GM12892 (cell line): ENCODE results near the gene ODAPH.

Experiments used
- DNase-seq: peaks from one replicate; pipeline ENCODE4 v3.0.0; 2011; ENCODE audit not compliant: insufficient read length
- FAIRE-seq: peaks from 2 replicates; lab custom pipeline; 2011; peaks lifted over from hg19 to GRCh38; lab: Jason Lieb, UNC
- POLR2A ChIP-seq: IDR thresholded peaks from 2 replicates; pipeline ENCODE4 v1.6.1; 2011; ENCODE audit warnings: low read depth, low read length, control low read depth
- POLR2AphosphoS5 ChIP-seq: IDR thresholded peaks from 2 replicates; pipeline ENCODE4 v1.6.1; 2011; ENCODE audit warnings: low read depth, low read length, control low read depth
- TAF1 ChIP-seq: IDR thresholded peaks from 2 replicates; pipeline ENCODE4 v1.6.1; 2011; ENCODE audit warnings: low read depth, mild to moderate bottlenecking, control low read depth, low read length, borderline replicate concordance

The ODAPH gene

GRCh38 chr4:75549019-75549418 lies 6.8 kb upstream of the ODAPH start:
- no peak for TF ChIP-seq POLR2AphosphoS5
- no peak for TF ChIP-seq TAF1
- no peak for TF ChIP-seq POLR2A
- DNase-seq (no peak), FAIRE-seq (no peak)

GRCh38 chr4:75552452-75552851 lies 3.4 kb upstream of the ODAPH start:
- FAIRE-seq, result no peak
- DNase-seq, result no peak
- TF ChIP-seq POLR2AphosphoS5, result no peak
- no peak for TF ChIP-seq POLR2A
- TF ChIP-seq TAF1, result no peak

- TF ChIP-seq TAF1 (no peak), POLR2A (no peak)
- FAIRE-seq, result no peak
- DNase-seq, result no peak
These were observed 1.8 kb downstream of the ODAPH start for GRCh38 chr4:75557696-75558095.

- no peak for TF ChIP-seq POLR2AphosphoS5
- TF ChIP-seq POLR2A, result no peak
- TF ChIP-seq TAF1, result no peak
- FAIRE-seq (no peak), DNase-seq (no peak)
These were observed 5.9 kb downstream of the ODAPH start for GRCh38 chr4:75561789-75562188.

- DNase-seq (no peak), FAIRE-seq (no peak)
- no peak for TF ChIP-seq POLR2A
- no peak for TF ChIP-seq TAF1
- TF ChIP-seq POLR2AphosphoS5, result no peak
These were observed 8.2 kb downstream of the ODAPH start for GRCh38 chr4:75564023-75564422.

GRCh38 chr4:75565481-75565880 lies 9.6 kb downstream of the ODAPH start:
- DNase-seq, result no peak
- TF ChIP-seq POLR2A, result no peak
- TF ChIP-seq POLR2AphosphoS5, result no peak
- no peak for TF ChIP-seq TAF1
- no peak for FAIRE-seq

GRCh38 chr4:75566911-75567310 lies 11.0 kb downstream of the ODAPH start:
- no peak for TF ChIP-seq POLR2A
- no peak for FAIRE-seq

GRCh38 chr4:75567725-75568124 lies 11.9 kb downstream of the ODAPH start:
- no peak for TF ChIP-seq TAF1
- DNase-seq (no peak), FAIRE-seq (no peak)

More at GRCh38 chr4:75566911-75567310, 11.0 kb downstream of the ODAPH start:
- DNase-seq, result no peak

- DNase-seq (no peak), FAIRE-seq (no peak)
These were observed 28.2 kb downstream of the ODAPH start for GRCh38 chr4:75584067-75584466.

GRCh38 chr4:75593393-75593792 lies 37.5 kb downstream of the ODAPH start:
- no peak for FAIRE-seq
- no peak for DNase-seq

More at GRCh38 chr4:75584067-75584466, 28.2 kb downstream of the ODAPH start:
- TF ChIP-seq POLR2AphosphoS5 (no peak), TAF1 (no peak), POLR2A (no peak)

GRCh38 chr4:75596061-75596460 lies 40.2 kb downstream of the ODAPH start:
- FAIRE-seq, result no peak
- no peak for DNase-seq
- TF ChIP-seq POLR2AphosphoS5 (no peak), TAF1 (no peak), POLR2A (no peak)

More at GRCh38 chr4:75593393-75593792, 37.5 kb downstream of the ODAPH start:
- TF ChIP-seq POLR2AphosphoS5, result no peak
- no peak for TF ChIP-seq POLR2A
- TF ChIP-seq TAF1, result no peak

- no peak for FAIRE-seq
- no peak for DNase-seq
- TF ChIP-seq POLR2AphosphoS5, result no peak
- TF ChIP-seq POLR2A, result no peak
- no peak for TF ChIP-seq TAF1
These were observed 42.5 kb downstream of the ODAPH start for GRCh38 chr4:75598390-75598789.

- FAIRE-seq, result no peak
- DNase-seq, result no peak
- no peak for TF ChIP-seq TAF1
- no peak for TF ChIP-seq POLR2A
- no peak for TF ChIP-seq POLR2AphosphoS5
These were observed 43.8 kb downstream of the ODAPH start for GRCh38 chr4:75599647-75600046.

- no peak for TF ChIP-seq TAF1
- TF ChIP-seq POLR2A, result no peak
- no peak for TF ChIP-seq POLR2AphosphoS5
- DNase-seq (no peak), FAIRE-seq (no peak)
These were observed 50.1 kb downstream of the ODAPH start for GRCh38 chr4:75605928-75606327.
